Measurements from ENCODE around the gene SLC25A20. TPM values are rescaled to one million over a fixed set of nuclear protein-coding genes. Genes with fewer than 3 reads are reported as not detected.
"Not testable (repeated sequence)": the region's sequence is repeated elsewhere in the genome, so short reads cannot be mapped to it uniquely, and the experiment has no call there.

Gene SLC25A20
- total and polyA plus RNA-seq, 11 donors: 44.6 to 176 (median 65.7) TPM

GRCh38 chr3:48918388-48919214 lies 19.9 kb upstream of the SLC25A20 start, which contains the start of gene ARIH2:
ARIH2 (plus strand) TSS chr3:48918842; CDS start chr3:48927559, 8,717 bp downstream.
- 0 to 1% (median 0%) methylated on average over 37 to 97 of the region's 97 CpGs for WGBS, 4 donors
- Histone ChIP-seq H3K27me3 (no peaks in the 10 kb centered on the region), H3K36me3 (peaks cover 0 to 21% (median 16%) of the 10 kb centered on the region in 9 donors), H3K4me1 (peaks cover 4 to 44% (median 29%) of the 10 kb centered on the region in 12 donors), H3K27ac (peak within 1 kb of the TSS; percentile 93 to 99 (median 97)), H3K4me3 (peak within 1 kb of the TSS; percentile 64 to 100 (median 90)), H3K9me3 (no peaks in the 10 kb centered on the region)
- peak; percentile 97 to 98 (median 98) for ATAC-seq
- peak; percentile 94 to 97 (median 95) for DNase-seq
- TF ChIP-seq POLR2A (IDR thresholded peaks at IDR 0.05) (peak in 1 of 2 donors; percentile 85), CTCF (IDR thresholded peaks at IDR 0.05) (peak in 6 of 12 donors; percentile 6 to 35 (median 20))
- intact Hi-C loops (cut with DNase I): loop anchor here in 4 of 10 donors (1.0 to 10.0 kb wide), 5 partner anchors 20 to 71 kb away; partner anchors contain the start of genes SLC25A20 (in 3 of the 4) and PRKAR2A (in 1 of the 4)

GRCh38 chr3:48915296-48915695 lies 16.6 kb upstream of the SLC25A20 start:
- TF ChIP-seq CTCF (IDR thresholded peaks at IDR 0.05) (no peak), POLR2A (IDR thresholded peaks at IDR 0.05) (no peak)
- H3K27me3 ChIP-seq: no peaks in the 10 kb centered on the region
- no peak for DNase-seq
- H3K9me3 ChIP-seq: no peaks in the 10 kb centered on the region
- no peak overlapping the region for H3K4me3 ChIP-seq
- no peak overlapping the region for H3K27ac ChIP-seq
- peaks cover 4 to 22% (median 14%) of the 10 kb centered on the region in 12 donors for H3K4me1 ChIP-seq
- intact Hi-C loops (cut with DNase I): loop anchor here in 3 of 10 donors (5.0 to 10.0 kb wide), 3 partner anchors 37 to 68 kb away; partner anchors contain the start of gene PRKAR2A (in 1 of the 3)
- no peak for ATAC-seq
- H3K36me3 ChIP-seq: no peaks in the 10 kb centered on the region
- WGBS, 4 donors: 67 to 92% (median 74%) methylated on average over 1 of the region's 1 CpG

- H3K27ac ChIP-seq; H3K36me3 ChIP-seq; ATAC-seq; H3K4me1 ChIP-seq; DNase-seq; H3K27me3 ChIP-seq; H3K4me3 ChIP-seq; H3K9me3 ChIP-seq; intact Hi-C loops (cut with DNase I): not testable (repeated sequence)
- 93 to 95% (median 94%) methylated on average over 13 of the region's 13 CpGs for WGBS, 4 donors
These were observed 8.3 kb upstream of the SLC25A20 start for GRCh38 chr3:48907026-48907425.

GRCh38 chr3:48899273-48899672 lies 591 bp upstream of the SLC25A20 start:
- Histone ChIP-seq H3K4me1 (peaks cover 0 to 29% (median 14%) of the 10 kb centered on the region in 12 donors), H3K4me3 (peak overlapping the region in 10 of 12 donors; percentile 60 to 94 (median 79)), H3K9me3 (no peaks in the 10 kb centered on the region), H3K27ac (peak overlapping the region in 11 of 12 donors; percentile 22 to 92 (median 87)), H3K36me3 (no peaks in the 10 kb centered on the region), H3K27me3 (no peaks in the 10 kb centered on the region)
- TF ChIP-seq POLR2A (IDR thresholded peaks at IDR 0.05) (no peak), CTCF (IDR thresholded peaks at IDR 0.05) (no peak)
- ATAC-seq (no peak), DNase-seq (no peak)
- intact Hi-C loops (cut with DNase I): loop anchor here in 4 of 10 donors (2.0 to 10.0 kb wide), 3 partner anchors 20 to 56 kb away; partner anchors contain the start of genes ARIH2 (in 2 of the 4) and PRKAR2A (in 1 of the 4)
- WGBS, 4 donors: 77 to 81% (median 79%) methylated on average over 4 of the region's 4 CpGs

Measured in heart left ventricle (tissue), 16 donors.